Aorta (tissue), 5 donors: ENCODE measurements around the gene ESRRG. TPM values are rescaled to one million over a fixed set of nuclear protein-coding genes. Genes with fewer than 3 reads are reported as not detected.
A peak's percentile ranks its signal among the peaks of the same experiment; 100 is the strongest.
"Not testable (repeated sequence)": the region's sequence is repeated elsewhere in the genome, so short reads cannot be mapped to it uniquely, and the experiment has no call there.

Experiments
- ATAC-seq: fragments of 200-7000 bp; cut with Tn5 transposase; one replicate; pipeline ENCODE4 v1.9.1; 2022; ENCODE audit warnings: moderate library complexity; ENCODE audit not compliant: low FRiP score
- DNase-seq, 2 donors: peaks; one replicate each; pipeline ENCODE4 v3.0.0-alpha.2; 2020
- H3K27ac ChIP-seq, 2 donors: one replicate each; pipeline ENCODE4 v1.5.1; 2013; ENCODE audit warnings: low read length in 2 of 2, mild to moderate bottlenecking in 2 of 2, moderate library complexity in 2 of 2, control low read depth in 1 of 2, inconsistent platforms in 1 of 2, low read depth in 1 of 2
- H3K27me3 ChIP-seq, 2 donors: one replicate each; pipeline ENCODE4 v1.6.1; 2013; ENCODE audit warnings: control low read depth in 1 of 2, low read length in 1 of 2, mild to moderate bottlenecking in 1 of 2, moderate library complexity in 1 of 2; ENCODE audit not compliant: insufficient read depth in 2 of 2, control insufficient read depth in 1 of 2
- H3K36me3 ChIP-seq, 2 donors: one replicate each; pipeline ENCODE4 v1.6.1; 2013; ENCODE audit warnings: control low read depth in 1 of 2, low read length in 1 of 2, mild to moderate bottlenecking in 1 of 2; ENCODE audit not compliant: insufficient read depth in 2 of 2, control insufficient read depth in 1 of 2
- H3K4me1 ChIP-seq, 2 donors: one replicate each; pipeline ENCODE4 v1.6.1; 2013; ENCODE audit warnings: low read length in 2 of 2, control low read depth in 1 of 2, mild to moderate bottlenecking in 1 of 2, moderate library complexity in 1 of 2; ENCODE audit not compliant: insufficient read depth in 2 of 2, control insufficient read depth in 1 of 2
- H3K4me3 ChIP-seq, 2 donors: one replicate each; pipeline ENCODE4 v1.5.1; 2013; ENCODE audit warnings: low read length in 2 of 2, control low read depth in 1 of 2, mild to moderate bottlenecking in 1 of 2
- H3K9me3 ChIP-seq: one replicate; pipeline ENCODE4 v1.6.1; 2013; ENCODE audit warnings: mild to moderate bottlenecking, low read length; ENCODE audit not compliant: control insufficient read depth
- WGBS, 2 donors: extraction: QIAGEN DNeasy Blood & Tissue Kit; methylation state at CpG; one replicate each; pipeline ENCODE4 v1.1.7; 2013; 5-methylcytosine and 5-hydroxymethylcytosine counted together
- intact Hi-C, 2 donors: fragments of 100-400 bp; cut with DNase I; formaldehyde crosslinking; loops; one replicate each; pipeline versions ENCODE4 v1.14.2 to v1.15.0; 2022
- polyA plus RNA-seq, 2 donors: library from polyadenylated mRNA; stranded (reverse); fragments of 200-250 nt; gene quantifications; one replicate each; pipeline ENCODE4 v1.2.3, GENCODE V29; 2013
- total RNA-seq, 2 donors: library from RNA; stranded (reverse); fragmentation: NEBNext Ultra II Directional; extraction: Animal tissue kit (Norgen Biotek cat#: 25700); gene quantifications; one replicate each; pipeline ENCODE4 v1.2.1, GENCODE V29; 2021
- donor health status: healthy with polysubstance abuse.
- donor health status: Bipolar disorder and iron deficiency.
- donor health status: DM: no; HTN: no; CAD: no.
- donor health status: DM: no; HTN: no; CAD: no.
- donor health status: DM: yes; HTN: yes; CAD: no.

Gene ESRRG
- total and polyA plus RNA-seq, 4 donors, result 0.21 to 1.3 TPM; not detected in 2

DNA sequence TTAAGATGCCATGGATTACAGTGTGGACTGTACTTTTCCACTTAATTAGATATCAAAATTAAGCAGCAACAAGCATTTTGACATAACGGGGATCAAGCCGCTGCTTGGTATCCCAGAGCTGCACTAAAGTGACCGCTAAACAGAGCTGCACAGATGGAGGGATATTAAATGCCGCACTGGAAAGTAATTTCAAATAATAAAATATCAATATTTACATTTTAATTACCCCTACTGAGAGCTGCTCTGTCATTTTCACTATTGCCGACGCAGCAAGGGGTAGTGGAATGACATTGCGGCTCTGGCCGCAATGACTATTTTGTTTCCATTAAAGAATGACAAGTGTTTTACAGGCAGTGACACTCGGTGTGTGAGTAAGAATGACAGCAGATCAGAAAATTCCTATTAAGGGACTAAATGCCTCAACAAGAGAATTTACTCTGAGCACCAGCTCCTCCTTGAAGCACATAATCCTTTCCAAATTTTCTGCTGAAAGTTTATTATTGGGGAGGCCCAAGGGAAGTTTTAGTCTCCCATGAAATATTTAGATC lies 190.9 kb downstream of the ESRRG start:
- Histone ChIP-seq H3K4me3 (no peak overlapping the region), H3K27me3 (peaks cover 0 to 2% of the 10 kb centered on the region in 2 donors), H3K36me3 (no peaks in the 10 kb centered on the region), H3K27ac (no peak overlapping the region), H3K9me3 (no peaks in the 10 kb centered on the region), H3K4me1 (no peaks in the 10 kb centered on the region)
- intact Hi-C loops, result no loop called here
- 95% methylated on average over 9 of the region's 9 CpGs for WGBS, 2 donors
- DNase-seq, result no peak
- no peak for ATAC-seq

- 37 to 39% methylated on average over 12 of the region's 12 CpGs for WGBS, 2 donors
- Histone ChIP-seq H3K9me3 (no peaks in the 10 kb centered on the region), H3K36me3 (no peaks in the 10 kb centered on the region), H3K27ac (no peak overlapping the region), H3K4me1 (no peaks in the 10 kb centered on the region), H3K27me3 (peaks cover 0 to 2% of the 10 kb centered on the region in 2 donors), H3K4me3 (peak overlapping the region in 1 of 2 donors; percentile 40)
- ATAC-seq (peak; percentile 39), DNase-seq (no peak)
- intact Hi-C loops, result no loop called here
These were observed 191.7 kb downstream of the ESRRG start for GRCh38 chr1:216531263-216532239.

- H3K4me3 ChIP-seq, ATAC-seq, H3K27ac ChIP-seq, H3K4me1 ChIP-seq, H3K27me3 ChIP-seq, intact Hi-C loops, H3K36me3 ChIP-seq, DNase-seq, H3K9me3 ChIP-seq: not testable (repeated sequence)
- 94 to 100% methylated on average over 2 to 3 of the region's 3 CpGs for WGBS, 2 donors
These were observed 193.4 kb downstream of the ESRRG start for GRCh38 chr1:216529851-216530250.

- Histone ChIP-seq H3K27ac (no peak overlapping the region), H3K4me3 (no peak overlapping the region), H3K27me3 (no peaks in the 10 kb centered on the region), H3K9me3 (peaks cover 1% of the 10 kb centered on the region), H3K4me1 (no peaks in the 10 kb centered on the region), H3K36me3 (no peaks in the 10 kb centered on the region)
- ATAC-seq (no peak), DNase-seq (no peak)
- intact Hi-C loops, result no loop called here
- WGBS, 2 donors, result 45 to 56% methylated on average over 1 of the region's 1 CpG
These were observed 194.4 kb downstream of the ESRRG start for GRCh38 chr1:216528816-216529215.

DNA sequence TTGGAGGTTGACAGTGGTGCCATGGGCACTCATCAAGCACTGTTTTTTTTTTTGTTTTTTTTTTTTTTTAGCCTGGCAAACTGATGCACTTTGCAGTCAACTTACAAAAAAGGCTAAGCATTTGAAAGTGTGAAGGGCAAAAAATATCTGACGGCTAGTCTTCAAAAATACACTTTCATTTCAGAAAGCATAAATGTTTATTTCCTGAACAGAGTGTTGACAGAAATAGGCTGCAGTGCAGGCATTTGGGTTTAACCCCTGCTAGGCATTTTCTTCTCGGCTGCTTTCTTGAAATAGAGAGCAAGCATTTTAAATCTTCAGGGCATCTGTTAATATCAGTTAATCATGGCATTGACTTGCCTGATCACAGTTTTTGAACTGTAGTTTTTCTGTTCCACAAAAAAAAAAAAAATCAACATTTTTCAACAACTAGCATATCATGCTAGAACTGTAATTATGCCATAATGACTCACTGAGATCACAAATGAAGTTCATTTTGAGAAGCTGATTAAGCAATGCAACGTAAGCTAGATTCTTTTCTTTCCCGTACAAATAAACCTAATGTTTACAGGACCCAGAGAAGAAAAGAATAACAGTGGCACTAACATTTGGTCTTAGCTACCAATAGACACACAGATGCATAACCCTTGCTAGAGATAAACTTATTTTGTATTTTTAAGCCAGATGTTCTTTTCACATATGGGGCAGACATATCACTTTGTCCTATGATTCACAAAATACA lies 199.6 kb downstream of the ESRRG start:
- Histone ChIP-seq H3K36me3 (no peaks in the 10 kb centered on the region), H3K4me3 (no peak overlapping the region), H3K9me3 (peaks cover 1% of the 10 kb centered on the region), H3K27me3 (no peaks in the 10 kb centered on the region), H3K27ac (no peak overlapping the region), H3K4me1 (no peaks in the 10 kb centered on the region)
- WGBS, 2 donors, result 30 to 43% methylated on average over 4 of the region's 4 CpGs
- intact Hi-C loops, result no loop called here
- ATAC-seq (no peak), DNase-seq (no peak)

DNA sequence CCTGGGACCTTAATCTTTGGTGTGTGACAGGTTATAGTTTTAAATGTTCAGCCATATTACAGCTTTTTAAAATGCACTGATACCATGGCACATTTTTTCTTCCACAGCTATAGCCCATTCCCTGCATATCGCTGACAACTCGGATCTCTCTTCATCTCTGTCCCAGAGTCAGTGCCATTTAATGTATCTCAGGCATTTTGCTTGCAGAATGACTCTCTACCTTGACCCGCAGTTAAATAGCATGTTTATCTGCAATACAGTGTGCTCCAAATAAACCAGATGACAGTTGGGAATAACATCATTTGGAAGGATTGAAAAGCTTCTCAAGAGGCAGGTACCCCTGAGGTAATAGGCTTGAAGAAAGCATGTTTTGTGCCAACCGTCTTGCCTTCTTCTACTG lies 200.2 kb downstream of the ESRRG start:
- H3K4me3 ChIP-seq, result no peak overlapping the region
- no peaks in the 10 kb centered on the region for H3K4me1 ChIP-seq
- intact Hi-C loops, result no loop called here
- ATAC-seq (no peak), DNase-seq (no peak)
- no peak overlapping the region for H3K27ac ChIP-seq
- H3K27me3 ChIP-seq, result no peaks in the 10 kb centered on the region
- peaks cover 1% of the 10 kb centered on the region for H3K9me3 ChIP-seq
- WGBS, 2 donors, result 61 to 71% methylated on average over 4 of the region's 4 CpGs
- H3K36me3 ChIP-seq, result no peaks in the 10 kb centered on the region

GRCh38 chr1:216521477-216521876 lies 201.8 kb downstream of the ESRRG start:
- no peak for DNase-seq

GRCh38 chr1:216518844-216519627 lies 204.2 kb downstream of the ESRRG start:
- no peak overlapping the region for H3K27ac ChIP-seq
- intact Hi-C loops, result no loop called here
- no peaks in the 10 kb centered on the region for H3K27me3 ChIP-seq
- H3K4me3 ChIP-seq, result no peak overlapping the region
- H3K9me3 ChIP-seq, result no peaks in the 10 kb centered on the region
- H3K36me3 ChIP-seq, result no peaks in the 10 kb centered on the region
- H3K4me1 ChIP-seq, result no peaks in the 10 kb centered on the region
- DNase-seq, result no peak
- no peak for ATAC-seq
- 86 to 91% methylated on average over 8 of the region's 8 CpGs for WGBS, 2 donors

More at GRCh38 chr1:216521477-216521876, 201.8 kb downstream of the ESRRG start:
- 78% methylated on average over 8 of the region's 8 CpGs for WGBS, 2 donors
- Histone ChIP-seq H3K27me3 (no peaks in the 10 kb centered on the region), H3K4me3 (no peak overlapping the region), H3K27ac (no peak overlapping the region), H3K36me3 (no peaks in the 10 kb centered on the region), H3K4me1 (no peaks in the 10 kb centered on the region), H3K9me3 (peaks cover 1% of the 10 kb centered on the region)
- intact Hi-C loops, result no loop called here
- no peak for ATAC-seq
